ENCODE data around the gene CAMK2D. TPM values are rescaled to one million over a fixed set of nuclear protein-coding genes. Genes with fewer than 3 reads are reported as not detected.

CAMK2D gene
- total and polyA plus RNA-seq, 8 donors: 4.0 to 23.1 (median 9.8) TPM

DNA sequence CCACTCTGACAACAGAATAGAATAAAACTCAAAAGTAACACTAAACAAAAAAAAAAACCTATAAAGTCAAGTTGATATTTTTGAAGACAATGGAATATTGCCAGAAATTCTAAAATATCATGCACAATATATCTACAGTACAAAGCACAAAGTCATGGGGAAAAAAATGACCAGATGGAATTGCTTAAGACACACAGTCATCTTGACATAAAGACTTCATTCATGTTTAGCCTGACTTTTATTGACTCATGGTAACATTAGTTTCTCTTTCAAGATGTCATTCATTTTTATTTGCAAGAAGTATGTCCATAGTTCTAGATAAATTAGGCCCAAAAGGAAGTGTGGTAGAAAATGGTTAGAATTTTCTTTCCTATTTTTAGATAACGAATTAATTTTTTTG is 259.1 kb downstream of the CAMK2D start:
- 97 to 98% methylated on average over 1 of the region's 1 CpG for WGBS, 2 donors
- Histone ChIP-seq H3K4me3 (no peak overlapping the region), H3K4me1 (peaks cover 0 to 14% (median 6%) of the 10 kb centered on the region in 3 donors), H3K36me3 (no peaks in the 10 kb centered on the region), H3K27me3 (no peaks in the 10 kb centered on the region), H3K9me3 (no peaks in the 10 kb centered on the region), H3K27ac (no peak overlapping the region)
- FAIRE-seq (no peak), ATAC-seq (no peak), DNase-seq (no peak)
- intact Hi-C loops (cut with DNase I): no loop called here
- TF ChIP-seq, protein P1, sequence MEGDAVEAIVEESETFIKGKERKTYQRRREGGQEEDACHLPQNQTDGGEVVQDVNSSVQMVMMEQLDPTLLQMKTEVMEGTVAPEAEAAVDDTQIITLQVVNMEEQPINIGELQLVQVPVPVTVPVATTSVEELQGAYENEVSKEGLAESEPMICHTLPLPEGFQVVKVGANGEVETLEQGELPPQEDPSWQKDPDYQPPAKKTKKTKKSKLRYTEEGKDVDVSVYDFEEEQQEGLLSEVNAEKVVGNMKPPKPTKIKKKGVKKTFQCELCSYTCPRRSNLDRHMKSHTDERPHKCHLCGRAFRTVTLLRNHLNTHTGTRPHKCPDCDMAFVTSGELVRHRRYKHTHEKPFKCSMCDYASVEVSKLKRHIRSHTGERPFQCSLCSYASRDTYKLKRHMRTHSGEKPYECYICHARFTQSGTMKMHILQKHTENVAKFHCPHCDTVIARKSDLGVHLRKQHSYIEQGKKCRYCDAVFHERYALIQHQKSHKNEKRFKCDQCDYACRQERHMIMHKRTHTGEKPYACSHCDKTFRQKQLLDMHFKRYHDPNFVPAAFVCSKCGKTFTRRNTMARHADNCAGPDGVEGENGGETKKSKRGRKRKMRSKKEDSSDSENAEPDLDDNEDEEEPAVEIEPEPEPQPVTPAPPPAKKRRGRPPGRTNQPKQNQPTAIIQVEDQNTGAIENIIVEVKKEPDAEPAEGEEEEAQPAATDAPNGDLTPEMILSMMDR (IDR thresholded peaks at IDR 0.05): no peak

DNA sequence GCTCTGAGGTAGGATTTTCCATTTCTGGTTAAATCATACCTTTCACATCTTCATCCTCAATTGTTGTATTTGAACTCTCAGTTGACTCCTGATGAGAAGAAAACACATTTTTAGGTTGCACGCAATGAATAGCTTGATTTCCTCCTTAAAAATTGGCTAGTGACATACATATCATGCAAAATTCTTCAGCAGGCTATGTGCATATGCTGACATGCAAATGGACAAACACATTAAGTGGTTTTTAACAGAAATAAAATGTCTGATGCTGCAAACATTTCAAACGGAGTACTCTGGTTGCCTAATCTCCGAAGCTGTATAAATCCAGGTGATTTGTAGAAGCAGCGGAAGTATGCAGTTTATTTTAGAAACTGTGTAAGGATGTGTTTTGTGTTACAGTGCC is 261.1 kb downstream of the CAMK2D start:
- H3K36me3 ChIP-seq: no peaks in the 10 kb centered on the region
- H3K4me1 ChIP-seq: peaks cover 0 to 14% (median 12%) of the 10 kb centered on the region in 3 donors
- H3K9me3 ChIP-seq: no peaks in the 10 kb centered on the region
- WGBS, 2 donors: 83 to 87% methylated on average over 4 of the region's 4 CpGs
- H3K27me3 ChIP-seq: no peaks in the 10 kb centered on the region
- no peak overlapping the region for H3K4me3 ChIP-seq
- no peak overlapping the region for H3K27ac ChIP-seq
- ATAC-seq (no peak), FAIRE-seq (no peak), DNase-seq (no peak)
- TF ChIP-seq, protein P1 (IDR thresholded peaks at IDR 0.05): no peak
- intact Hi-C loops (cut with DNase I): no loop called here

DNA sequence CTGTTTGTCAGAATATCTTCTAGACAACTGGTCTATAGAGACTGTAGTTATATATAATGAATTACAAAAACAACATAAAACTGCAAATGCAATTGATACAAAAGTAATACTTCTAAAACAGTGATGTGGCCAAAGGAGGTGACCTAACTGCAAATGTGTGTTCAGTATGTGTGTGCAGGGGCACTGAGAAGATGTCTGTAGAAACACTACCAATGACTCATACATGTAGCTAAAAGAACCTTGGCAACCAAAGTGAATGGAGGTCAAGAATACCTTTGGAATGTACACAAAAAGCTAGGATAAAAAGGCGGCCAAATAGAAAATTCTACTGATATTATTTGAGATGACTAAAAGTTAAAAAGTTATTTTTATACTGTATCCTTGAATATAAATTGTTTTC is 261.8 kb downstream of the CAMK2D start:
- FAIRE-seq: no peak
- TF ChIP-seq, protein P1 (IDR thresholded peaks at IDR 0.05): no peak
- Histone ChIP-seq H3K4me1 (peaks cover 0 to 14% (median 12%) of the 10 kb centered on the region in 3 donors), H3K36me3 (no peaks in the 10 kb centered on the region), H3K27ac (no peak overlapping the region), H3K9me3 (no peaks in the 10 kb centered on the region), H3K4me3 (no peak overlapping the region), H3K27me3 (no peaks in the 10 kb centered on the region)
- DNase-seq: no peak
- ATAC-seq: peak; percentile 76 to 83 (median 77)
- WGBS, 2 donors: 34 to 36% methylated on average over 1 of the region's 1 CpG
- intact Hi-C loops (cut with DNase I): no loop called here

DNA sequence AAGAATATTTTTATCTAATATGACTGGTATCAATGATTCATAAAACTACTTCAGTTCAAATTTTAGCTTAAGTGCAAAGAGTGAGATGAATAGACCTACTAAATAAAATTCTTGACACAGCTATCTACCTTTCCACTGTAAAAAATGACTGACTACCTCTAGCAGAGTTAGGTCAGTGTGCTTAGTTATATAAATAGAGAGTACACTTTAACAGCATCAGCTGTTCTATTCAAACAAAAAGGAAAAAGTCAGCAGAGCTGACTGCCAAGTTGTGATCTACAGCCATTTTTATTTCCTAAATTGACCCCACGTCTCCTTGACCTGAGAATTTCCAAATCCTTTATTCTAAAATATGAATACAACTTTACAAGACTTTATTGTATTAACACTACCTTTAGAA is 262.4 kb downstream of the CAMK2D start:
- no peaks in the 10 kb centered on the region for H3K27me3 ChIP-seq
- H3K27ac ChIP-seq: no peak overlapping the region
- WGBS, 2 donors: 44 to 59% methylated on average over 1 of the region's 1 CpG
- no peaks in the 10 kb centered on the region for H3K36me3 ChIP-seq
- intact Hi-C loops (cut with DNase I): no loop called here
- peak; percentile 63 to 91 (median 85) for ATAC-seq
- FAIRE-seq: no peak
- no peaks in the 10 kb centered on the region for H3K9me3 ChIP-seq
- DNase-seq: no peak
- TF ChIP-seq, protein P1 (IDR thresholded peaks at IDR 0.05): no peak
- peaks cover 0 to 14% (median 12%) of the 10 kb centered on the region in 3 donors for H3K4me1 ChIP-seq
- no peak overlapping the region for H3K4me3 ChIP-seq

DNA sequence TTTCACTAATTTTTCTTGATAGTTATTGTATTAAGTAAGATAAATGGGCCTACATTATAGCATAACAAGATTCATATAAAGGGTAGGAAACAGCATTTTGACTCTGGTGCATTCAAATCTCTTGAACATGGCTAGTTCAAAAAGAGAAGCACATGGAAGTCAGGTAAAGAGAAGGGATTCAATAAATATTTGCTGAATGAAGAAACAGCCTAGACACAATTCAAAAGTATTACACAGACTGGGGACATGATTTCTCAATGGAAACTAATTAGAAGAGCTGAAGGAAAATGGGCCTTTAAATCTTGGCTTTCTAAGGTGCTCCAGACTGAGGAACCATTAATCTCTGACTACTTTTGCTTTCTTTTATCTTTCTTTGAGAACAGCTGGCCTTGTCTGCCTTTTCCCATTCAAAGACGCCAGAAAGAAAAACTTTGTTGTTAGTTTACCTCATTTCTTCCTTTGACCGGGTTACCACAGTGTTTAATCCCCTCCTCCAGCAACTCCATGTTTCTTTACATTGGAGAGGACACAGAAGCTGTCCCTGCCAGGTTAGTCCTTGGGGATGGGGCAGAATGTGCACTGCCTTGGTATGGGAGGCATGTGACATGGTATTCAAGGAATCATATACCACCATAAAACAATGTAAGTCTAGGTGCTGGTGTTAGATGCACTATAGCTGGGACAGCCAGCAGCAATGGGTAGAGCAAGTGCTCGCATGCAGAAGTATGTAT is 264.2 kb downstream of the CAMK2D start:
- peak in 2 of 4 donors; percentile 22 to 24 for ATAC-seq
- Histone ChIP-seq H3K9me3 (no peaks in the 10 kb centered on the region), H3K4me1 (peaks cover 0 to 14% (median 12%) of the 10 kb centered on the region in 3 donors), H3K36me3 (no peaks in the 10 kb centered on the region), H3K27ac (no peak overlapping the region), H3K27me3 (no peaks in the 10 kb centered on the region), H3K4me3 (no peak overlapping the region)
- 54 to 61% methylated on average over 3 of the region's 3 CpGs for WGBS, 2 donors
- intact Hi-C loops (cut with DNase I): no loop called here
- DNase-seq: no peak
- no peak for FAIRE-seq
- TF ChIP-seq, protein P1 (IDR thresholded peaks at IDR 0.05): no peak
